IMR-90 (cell line): ENCODE measurements around the gene WWC1. TPM values are rescaled to one million over a fixed set of nuclear protein-coding genes. Genes with fewer than 3 reads are reported as not detected.

Experiments
- ATAC-seq: fragments of 200-7000 bp; cut with Tn5 transposase; 2 replicates; pipeline ENCODE4 v1.9.1; 2020; ENCODE audit warnings: low read depth, mild to moderate bottlenecking, moderate library complexity
- BruUV-seq: library from RNA; stranded (reverse); fragments of 400-500 nt; replicated peaks from 2 replicates; lab custom pipeline; 2021; lab: Mats Ljungman, UMichigan
- CTCF ChIA-PET: fragments of 300-600 bp; formaldehyde crosslinking; extraction: SDS; loops from one replicate; lab custom pipeline; 2021; ENCODE audit warnings: antibody characterized with exemption; lab: Yijun Ruan, JAX
- POLR2A ChIA-PET: fragments of 300-600 bp; sonication (Branson Sonifier 250); formaldehyde crosslinking; loops from one replicate; lab custom pipeline; 2022; ENCODE audit warnings: antibody characterized with exemption; ENCODE audit not compliant: unreplicated experiment; lab: Charles Lee
- DNase-seq: peaks from one replicate; pipeline ENCODE4 v3.0.0; 2013
- H2AFZ ChIP-seq: replicated peaks from 2 replicates; pipeline ENCODE3; 2013; ENCODE audit warnings: low read length, mild to moderate bottlenecking; ENCODE audit not compliant: poor library complexity
- H2AK5ac ChIP-seq: 2 replicates; pipeline ENCODE4 v1.6.1; 2013; ENCODE audit warnings: low read depth, low read length, inconsistent platforms
- H2AK9ac ChIP-seq: replicated peaks from 2 replicates; pipeline ENCODE3; 2013; ENCODE audit warnings: mild to moderate bottlenecking, low read depth, low read length, moderate library complexity; ENCODE audit not compliant: poor library complexity
- H2BK120ac ChIP-seq: 2 replicates; pipeline ENCODE4 v1.6.1; 2013; ENCODE audit warnings: low read depth, low read length, inconsistent platforms
- H2BK15ac ChIP-seq: 3 replicates; pipeline ENCODE4 v1.6.1; 2013; ENCODE audit warnings: low read depth, low read length, inconsistent platforms
- H2BK20ac ChIP-seq: 2 replicates; pipeline ENCODE4 v1.6.1; 2013; ENCODE audit warnings: low read depth, mild to moderate bottlenecking, inconsistent platforms, low read length, moderate library complexity
- H2BK5ac ChIP-seq: 2 replicates; pipeline ENCODE4 v1.6.1; 2013; ENCODE audit warnings: mild to moderate bottlenecking, low read depth, low read length, inconsistent platforms; ENCODE audit not compliant: poor library complexity, severe bottlenecking
- H3K14ac ChIP-seq: replicated peaks from 2 replicates; pipeline ENCODE4 v1.6.1; 2013; ENCODE audit warnings: low read depth, low read length, inconsistent platforms
- H3K18ac ChIP-seq: 2 replicates; pipeline ENCODE4 v1.6.1; 2013; ENCODE audit warnings: low read depth, low read length, control low read depth
- H3K23ac ChIP-seq: 2 replicates; pipeline ENCODE4 v1.6.1; 2013; ENCODE audit warnings: low read depth, low read length, inconsistent platforms
- H3K27ac ChIP-seq: 2 replicates; pipeline ENCODE4 v1.5.1; 2013; ENCODE audit warnings: mild to moderate bottlenecking, control low read depth, low read length; ENCODE audit not compliant: insufficient read depth
- H3K27me3 ChIP-seq: 2 replicates; pipeline ENCODE4 v1.6.1; 2013; ENCODE audit warnings: low read length; ENCODE audit not compliant: control insufficient read depth, insufficient read depth
- H3K36me3 ChIP-seq: 2 replicates; pipeline ENCODE4 v1.6.1; 2013; ENCODE audit warnings: low read length, mixed read lengths; ENCODE audit not compliant: control insufficient read depth, insufficient read depth
- H3K4ac ChIP-seq: 2 replicates; pipeline ENCODE4 v1.6.1; 2013; ENCODE audit warnings: low read depth, low read length, inconsistent platforms
- H3K4me1 ChIP-seq: 2 replicates; pipeline ENCODE4 v1.6.1; 2013; ENCODE audit warnings: low read length, mixed read lengths; ENCODE audit not compliant: control insufficient read depth, insufficient read depth
- H3K4me2 ChIP-seq: 2 replicates; pipeline ENCODE4 v1.6.1; 2013; ENCODE audit warnings: low read depth, mild to moderate bottlenecking, control low read depth, low read length, moderate library complexity
- H3K4me3 ChIP-seq: 2 replicates; pipeline ENCODE4 v1.5.1; 2013; ENCODE audit warnings: low read depth, mild to moderate bottlenecking, control low read depth, low read length, moderate library complexity; ENCODE audit not compliant: insufficient read depth
- H3K56ac ChIP-seq: 2 replicates; pipeline ENCODE4 v1.6.1; 2013; ENCODE audit warnings: low read length, inconsistent platforms; ENCODE audit not compliant: insufficient read depth; ENCODE audit errors: extremely low read depth
- H3K79me1 ChIP-seq, 2 experiments: 2 replicates each; pipeline ENCODE4 v1.6.1; 2013; ENCODE audit warnings: low read length in 2 of 2, inconsistent platforms in 1 of 2, low read depth in 1 of 2
- H3K9ac ChIP-seq: 2 replicates; pipeline ENCODE4 v1.6.1; 2013; ENCODE audit warnings: low read depth, low read length, control low read depth
- H3K9me1 ChIP-seq: 2 replicates; pipeline ENCODE4 v1.6.1; 2013; ENCODE audit warnings: low read length, inconsistent platforms; ENCODE audit not compliant: insufficient read depth
- H3K9me3 ChIP-seq: 2 replicates; pipeline ENCODE4 v1.6.1; 2013; ENCODE audit warnings: low read length; ENCODE audit not compliant: control insufficient read depth, insufficient read depth
- H4K20me1 ChIP-seq: 2 replicates; pipeline ENCODE4 v1.6.1; 2013; ENCODE audit warnings: low read length, inconsistent platforms; ENCODE audit not compliant: insufficient read depth
- H4K5ac ChIP-seq: 2 replicates; pipeline ENCODE4 v1.6.1; 2013; ENCODE audit warnings: mild to moderate bottlenecking, low read depth, low read length, control low read depth
- H4K8ac ChIP-seq, 2 experiments: 2 replicates each; pipeline ENCODE4 v1.6.1; 2013; ENCODE audit warnings: low read depth in 2 of 2, low read length in 2 of 2, control low read depth in 1 of 2, inconsistent platforms in 1 of 2
- H4K91ac ChIP-seq: 2 replicates; pipeline ENCODE4 v1.6.1; 2013; ENCODE audit warnings: low read depth, low read length, inconsistent platforms; ENCODE audit not compliant: insufficient read depth
- BHLHE40 ChIP-seq: fragments of 150-350 bp; IDR thresholded peaks from 2 replicates; pipeline ENCODE4 v1.6.1; 2016; ENCODE audit warnings: mild to moderate bottlenecking, low read depth, low read length
- CEBPB ChIP-seq: IDR thresholded peaks from 2 replicates; pipeline ENCODE4 v1.6.1; 2012; ENCODE audit warnings: low read depth, low read length, improper control_type of control experiment
- CHD1 ChIP-seq: IDR thresholded peaks from 2 replicates; pipeline ENCODE4 v1.6.1; 2012; ENCODE audit warnings: low read depth, low read length, improper control_type of control experiment
- FOS ChIP-seq: fragments of 150-350 bp; IDR thresholded peaks from 2 replicates; pipeline ENCODE4 v1.6.1; 2016; ENCODE audit warnings: low read depth, low read length
- MAFK ChIP-seq: IDR thresholded peaks from 2 replicates; pipeline ENCODE4 v1.6.1; 2012; ENCODE audit warnings: low read depth, low read length, improper control_type of control experiment
- MAZ ChIP-seq: IDR thresholded peaks from 2 replicates; pipeline ENCODE4 v1.6.1; 2012; ENCODE audit warnings: low read depth, mild to moderate bottlenecking, low read length, improper control_type of control experiment, moderate library complexity, borderline replicate concordance
- MXI1 ChIP-seq: IDR thresholded peaks from 2 replicates; pipeline ENCODE4 v1.6.1; 2012; ENCODE audit warnings: low read depth, mild to moderate bottlenecking, low read length, moderate library complexity, borderline replicate concordance
- NFE2L2 ChIP-seq: fragments of 150-350 bp; IDR thresholded peaks from 2 replicates; pipeline ENCODE4 v1.6.1; 2016; ENCODE audit warnings: low read depth, mild to moderate bottlenecking, low read length
- POLR2A ChIP-seq: IDR thresholded peaks from 2 replicates; pipeline ENCODE4 v1.6.1; 2012; ENCODE audit warnings: mild to moderate bottlenecking, low read depth, low read length
- RAD21 ChIP-seq: IDR thresholded peaks from 2 replicates; pipeline ENCODE4 v1.6.1; 2012; ENCODE audit warnings: low read length, improper control_type of control experiment
- RCOR1 ChIP-seq: IDR thresholded peaks from 2 replicates; pipeline ENCODE4 v1.6.1; 2012; ENCODE audit warnings: mild to moderate bottlenecking, low read length, improper control_type of control experiment; ENCODE audit not compliant: insufficient replicate concordance
- RFX5 ChIP-seq: IDR thresholded peaks from 2 replicates; pipeline ENCODE4 v1.8.0; 2012; ENCODE audit warnings: low read depth, mild to moderate bottlenecking, low read length, moderate library complexity
- SMC3 ChIP-seq: fragments of 150-350 bp; IDR thresholded peaks from 2 replicates; pipeline ENCODE4 v1.6.1; 2016; ENCODE audit warnings: low read depth, mild to moderate bottlenecking, antibody characterized with exemption, low read length, moderate library complexity
- WGBS, 2 experiments: methylation state at CpG; one replicate each; pipeline versions ENCODE4 v1.1.5 to v1.1.7; 2013; ENCODE audit warnings: missing lambda C conversion rate in 2 of 2; ENCODE audit not compliant: insufficient read length in 1 of 2; ENCODE audit errors: extremely low coverage in 2 of 2; 5-methylcytosine and 5-hydroxymethylcytosine counted together
- dilution Hi-C: fragments of 300-500 bp; cut with HindIII; formaldehyde crosslinking; loops from one replicate; pipeline ENCODE4 v1.14.3; 2018; ENCODE audit warnings: low sequenced_read_pairs; ENCODE audit not compliant: unreplicated experiment
- in situ Hi-C: fragments of 300-500 bp; cut with MboI; formaldehyde crosslinking; loops from 3 replicates; pipeline ENCODE4 v1.14.3; 2019; ENCODE audit warnings: low sequenced_read_pairs, inconsistent platforms, mixed read lengths
- intact Hi-C: fragments of 100-400 bp; cut with micrococcal nuclease; formaldehyde crosslinking; loops from 2 replicates; pipeline ENCODE4 v1.10.0; 2022
- polyA plus RNA-seq, 3 experiments: library from polyadenylated mRNA; depleted of rRNA; stranded (reverse); fragments of >200 nt; gene quantifications; 2 replicates each; pipeline ENCODE4 v1.2.3, GENCODE V29; 2012; ENCODE audit warnings: low replicate concordance in 1 of 3
- total RNA-seq: library from RNA; depleted of rRNA; stranded (reverse); fragments of >200 nt; gene quantifications from 2 replicates; pipeline ENCODE4 v1.2.3, GENCODE V29; 2012
- TF ChIP-seq, protein P1 (sequence below): fragments of 150-350 bp; IDR thresholded peaks from 2 replicates; pipeline ENCODE4 v1.6.1; 2017; ENCODE audit warnings: mild to moderate bottlenecking, antibody characterized with exemption, low read length, low read depth
- TF ChIP-seq, protein P2 (sequence below): conservative IDR thresholded peaks from 2 replicates; pipeline ENCODE4 v1.5.1; 2012; ENCODE audit warnings: mild to moderate bottlenecking, low read depth, low read length, improper control_type of control experiment
- TF ChIP-seq, protein P3 (sequence below): fragments of 150-350 bp; IDR thresholded peaks from 2 replicates; pipeline ENCODE4 v1.6.1; 2016; ENCODE audit warnings: low read depth, mild to moderate bottlenecking, low read length, moderate library complexity, borderline replicate concordance

WWC1 gene
- total and polyA plus RNA-seq, 2 of the 4 experiments (the other 2 are of a cell fraction) = 9.1 to 10.3 TPM

DNA sequence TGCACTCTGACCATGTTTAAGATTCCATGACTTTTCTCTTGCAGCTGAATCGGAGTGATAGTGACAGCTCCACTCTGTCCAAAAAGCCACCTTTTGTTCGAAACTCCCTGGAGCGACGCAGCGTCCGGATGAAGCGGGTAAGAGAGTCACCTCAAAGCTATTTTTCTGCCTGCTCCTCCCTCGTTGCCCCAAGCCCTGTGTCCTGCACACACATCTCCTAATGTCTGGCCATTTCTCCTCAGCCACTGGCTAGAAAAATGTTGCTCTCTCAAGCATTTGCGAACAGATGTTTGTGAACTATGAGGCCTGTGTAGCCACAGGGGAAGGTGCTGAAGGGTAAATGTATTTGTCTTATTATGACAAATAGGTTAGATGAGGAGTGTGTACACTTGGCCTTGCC, 169.2 kb downstream of the WWC1 start:
- Histone ChIP-seq H2BK20ac (no peak overlapping the region), H2BK5ac (no peak overlapping the region), H2AK9ac (no peak overlapping the region), H3K14ac (no peak overlapping the region), H3K4ac (no peak overlapping the region), H2BK120ac (no peak overlapping the region), H3K18ac (no peak overlapping the region), H3K9ac (no peak overlapping the region), H4K20me1 (no peaks in the 10 kb centered on the region), H4K8ac (no peak overlapping the region), H3K9me3 (no peaks in the 10 kb centered on the region), H3K27ac (no peak overlapping the region), H3K4me3 (no peak overlapping the region), H3K9me1 (no peaks in the 10 kb centered on the region), H4K91ac (no peak overlapping the region), H2BK15ac (no peak overlapping the region), H2AK5ac (no peak overlapping the region), H3K4me2 (no peak overlapping the region), H3K56ac (no peak overlapping the region), H3K79me1 (no peaks in the 10 kb centered on the region), H3K36me3 (peaks cover 18% of the 10 kb centered on the region), H3K27me3 (no peaks in the 10 kb centered on the region), H3K23ac (no peak overlapping the region), H4K5ac (no peak overlapping the region), H2AFZ (no peak overlapping the region), H3K4me1 (no peaks in the 10 kb centered on the region)
- in situ Hi-C loops (no loop called here), intact Hi-C loops (no loop called here), dilution Hi-C loops (no loop called here)
- ChIA-PET POLR2A (no interaction called here), CTCF (no interaction called here)
- ATAC-seq (no peak), DNase-seq (no peak)
- TF ChIP-seq, protein P1, sequence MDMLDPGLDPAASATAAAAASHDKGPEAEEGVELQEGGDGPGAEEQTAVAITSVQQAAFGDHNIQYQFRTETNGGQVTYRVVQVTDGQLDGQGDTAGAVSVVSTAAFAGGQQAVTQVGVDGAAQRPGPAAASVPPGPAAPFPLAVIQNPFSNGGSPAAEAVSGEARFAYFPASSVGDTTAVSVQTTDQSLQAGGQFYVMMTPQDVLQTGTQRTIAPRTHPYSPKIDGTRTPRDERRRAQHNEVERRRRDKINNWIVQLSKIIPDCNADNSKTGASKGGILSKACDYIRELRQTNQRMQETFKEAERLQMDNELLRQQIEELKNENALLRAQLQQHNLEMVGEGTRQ = no peak
- TF ChIP-seq, protein P2, sequence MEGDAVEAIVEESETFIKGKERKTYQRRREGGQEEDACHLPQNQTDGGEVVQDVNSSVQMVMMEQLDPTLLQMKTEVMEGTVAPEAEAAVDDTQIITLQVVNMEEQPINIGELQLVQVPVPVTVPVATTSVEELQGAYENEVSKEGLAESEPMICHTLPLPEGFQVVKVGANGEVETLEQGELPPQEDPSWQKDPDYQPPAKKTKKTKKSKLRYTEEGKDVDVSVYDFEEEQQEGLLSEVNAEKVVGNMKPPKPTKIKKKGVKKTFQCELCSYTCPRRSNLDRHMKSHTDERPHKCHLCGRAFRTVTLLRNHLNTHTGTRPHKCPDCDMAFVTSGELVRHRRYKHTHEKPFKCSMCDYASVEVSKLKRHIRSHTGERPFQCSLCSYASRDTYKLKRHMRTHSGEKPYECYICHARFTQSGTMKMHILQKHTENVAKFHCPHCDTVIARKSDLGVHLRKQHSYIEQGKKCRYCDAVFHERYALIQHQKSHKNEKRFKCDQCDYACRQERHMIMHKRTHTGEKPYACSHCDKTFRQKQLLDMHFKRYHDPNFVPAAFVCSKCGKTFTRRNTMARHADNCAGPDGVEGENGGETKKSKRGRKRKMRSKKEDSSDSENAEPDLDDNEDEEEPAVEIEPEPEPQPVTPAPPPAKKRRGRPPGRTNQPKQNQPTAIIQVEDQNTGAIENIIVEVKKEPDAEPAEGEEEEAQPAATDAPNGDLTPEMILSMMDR = no peak
- TF ChIP-seq SMC3 (no peak), RAD21 (no peak), FOS (no peak), RFX5 (no peak), BHLHE40 (no peak), MAFK (no peak), MXI1 (no peak), NFE2L2 (no peak), POLR2A (no peak), MAZ (no peak), RCOR1 (no peak), CEBPB (no peak), CHD1 (no peak)
- TF ChIP-seq, protein P3, sequence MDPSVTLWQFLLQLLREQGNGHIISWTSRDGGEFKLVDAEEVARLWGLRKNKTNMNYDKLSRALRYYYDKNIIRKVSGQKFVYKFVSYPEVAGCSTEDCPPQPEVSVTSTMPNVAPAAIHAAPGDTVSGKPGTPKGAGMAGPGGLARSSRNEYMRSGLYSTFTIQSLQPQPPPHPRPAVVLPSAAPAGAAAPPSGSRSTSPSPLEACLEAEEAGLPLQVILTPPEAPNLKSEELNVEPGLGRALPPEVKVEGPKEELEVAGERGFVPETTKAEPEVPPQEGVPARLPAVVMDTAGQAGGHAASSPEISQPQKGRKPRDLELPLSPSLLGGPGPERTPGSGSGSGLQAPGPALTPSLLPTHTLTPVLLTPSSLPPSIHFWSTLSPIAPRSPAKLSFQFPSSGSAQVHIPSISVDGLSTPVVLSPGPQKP = no peak
- BruUV-seq = no TSS peak
- WGBS, 2 experiments = 80% methylated on average over 1 of the region's 9 CpGs; no CpG with 5 or more reads in 1 of the 2 experiments
